Fibroblast of gingiva (primary cell): Measurements from ENCODE around the gene FAM47B.
A peak's percentile ranks its signal among the peaks of the same experiment; 100 is the strongest.

Experiments used
- DNase-seq: peaks from one replicate; pipeline ENCODE4 v3.0.0-alpha.2; 2011; ENCODE audit warnings: low read depth

Gene FAM47B

DNA sequence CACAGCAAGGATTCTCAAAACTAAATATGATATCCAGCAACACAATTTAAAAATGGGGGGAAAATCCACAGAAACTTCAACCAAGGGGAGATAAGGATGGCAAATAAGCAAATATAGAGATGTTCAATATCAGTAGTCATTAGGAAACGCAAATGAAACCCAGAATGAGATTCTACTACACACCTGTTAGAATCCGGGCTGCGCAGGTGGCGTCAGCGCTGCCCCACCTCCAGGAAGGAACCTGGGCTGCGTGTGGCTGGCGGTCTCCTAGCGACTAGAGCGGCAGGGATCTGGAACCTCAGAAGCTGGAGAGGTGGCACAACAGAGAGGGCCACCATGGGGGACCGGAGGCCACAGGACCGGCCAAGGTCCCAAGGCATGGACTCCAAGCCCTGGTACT is at the start of gene FAM47B:
Gene FAM47B (plus strand): TSS at position 301 of the 400 bp plus-strand sequence. CDS start 36 bp downstream, at position 337.
- no peak for DNase-seq

- no peak for DNase-seq
Measured at GRCh38 chrX:34893741-34894140, 48.9 kb upstream of the FAM47B start.

GRCh38 chrX:34900691-34901090 is 41.9 kb upstream of the FAM47B start:
- no peak for DNase-seq

DNA sequence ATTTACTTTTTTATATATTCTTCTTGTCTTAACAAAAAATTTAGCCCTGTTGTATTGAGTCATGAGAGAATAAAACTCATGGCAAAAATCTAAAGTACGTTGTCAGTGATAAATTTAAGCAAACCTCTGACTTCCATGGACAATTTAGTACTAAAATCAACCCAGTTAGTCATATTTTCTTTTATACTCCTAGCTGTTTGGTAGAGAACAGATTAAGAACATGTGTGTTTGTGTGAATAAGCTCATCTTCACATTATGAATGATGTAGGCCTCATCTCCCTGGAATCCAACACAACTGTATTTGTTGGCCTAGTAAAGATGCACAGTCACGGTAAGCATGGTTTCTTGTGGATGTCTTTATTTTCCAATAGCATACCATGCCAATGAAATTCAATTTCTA is 40.8 kb upstream of the FAM47B start:
- DNase-seq, result no peak

DNA sequence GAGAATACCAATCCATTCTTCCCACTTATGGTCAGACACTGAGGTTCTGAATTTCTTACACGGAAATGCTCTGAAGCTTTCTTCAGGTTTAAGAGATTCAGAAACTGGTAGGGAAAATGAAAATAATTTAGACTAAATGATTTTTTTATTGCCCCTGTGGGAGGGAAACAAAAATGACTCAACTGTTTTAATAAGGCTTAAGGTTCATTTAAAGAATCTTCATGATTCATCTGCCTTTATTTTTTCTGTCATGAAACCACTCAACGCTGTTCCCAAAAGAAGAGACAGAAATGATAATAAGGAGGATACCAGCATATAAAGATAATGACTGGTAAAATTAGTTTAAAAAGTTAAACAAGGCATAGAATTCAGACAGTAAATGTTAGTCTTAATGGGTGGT is 39.3 kb upstream of the FAM47B start:
- DNase-seq, result no peak

GRCh38 chrX:34909151-34909550 is 33.4 kb upstream of the FAM47B start:
- DNase-seq, result no peak

GRCh38 chrX:34915463-34916225 is 27.0 kb upstream of the FAM47B start:
- DNase-seq, result no peak

DNA sequence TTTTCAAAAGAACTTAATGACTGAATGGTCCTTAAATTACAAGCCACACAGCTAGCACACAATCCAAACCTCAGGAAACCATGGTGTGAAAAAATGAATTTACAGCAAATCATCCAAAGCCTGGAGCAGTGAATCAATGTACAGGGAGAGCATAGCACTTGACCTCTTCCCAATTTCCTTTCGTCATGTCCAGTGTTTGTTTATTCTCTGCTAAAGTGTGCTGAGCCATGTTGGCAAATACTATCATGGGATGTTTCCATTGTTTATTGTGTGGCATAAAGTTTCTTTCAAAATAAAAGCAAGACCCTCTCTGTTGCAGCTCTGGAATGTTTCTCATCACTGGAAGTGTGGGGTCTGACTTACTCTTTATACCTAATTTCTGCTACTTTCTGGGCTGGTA is 25.4 kb upstream of the FAM47B start:
- peak; percentile 53 for DNase-seq

GRCh38 chrX:34918091-34918736 is 24.4 kb upstream of the FAM47B start:
- DNase-seq, result peak; percentile 17

- DNase-seq, result peak; percentile 45
Measured at GRCh38 chrX:34918856-34919255, 23.7 kb upstream of the FAM47B start.

- DNase-seq, result no peak
Measured at GRCh38 chrX:34927866-34928265, 14.7 kb upstream of the FAM47B start.

DNA sequence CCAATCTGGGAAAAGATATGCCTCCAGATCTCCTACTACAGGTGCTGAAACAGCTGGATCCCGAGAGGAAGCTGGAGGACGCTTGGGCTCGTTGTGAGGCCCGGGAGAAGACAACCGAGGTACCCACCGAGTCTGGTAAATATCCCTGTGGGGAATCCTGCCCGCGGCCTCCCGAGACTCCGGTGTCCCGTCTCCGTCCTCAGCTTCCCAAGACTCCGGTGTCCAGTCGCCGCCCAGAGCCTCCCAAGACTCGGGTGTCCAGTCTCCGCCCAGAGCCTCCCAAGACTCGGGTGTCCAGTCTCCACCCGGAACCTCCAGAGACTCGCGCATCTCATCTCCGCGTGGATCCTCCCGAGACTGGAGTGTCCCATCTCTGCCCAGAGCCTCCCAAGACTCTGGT is 639 bp downstream of the FAM47B start:
- DNase-seq, result no peak

GRCh38 chrX:34956916-34957315 is 14.3 kb downstream of the FAM47B start:
- DNase-seq, result peak; percentile 36

GRCh38 chrX:34961662-34962061 is 19.1 kb downstream of the FAM47B start:
- no peak for DNase-seq

- DNase-seq, result no peak
Measured at GRCh38 chrX:34972206-34972605, 29.6 kb downstream of the FAM47B start.

DNA sequence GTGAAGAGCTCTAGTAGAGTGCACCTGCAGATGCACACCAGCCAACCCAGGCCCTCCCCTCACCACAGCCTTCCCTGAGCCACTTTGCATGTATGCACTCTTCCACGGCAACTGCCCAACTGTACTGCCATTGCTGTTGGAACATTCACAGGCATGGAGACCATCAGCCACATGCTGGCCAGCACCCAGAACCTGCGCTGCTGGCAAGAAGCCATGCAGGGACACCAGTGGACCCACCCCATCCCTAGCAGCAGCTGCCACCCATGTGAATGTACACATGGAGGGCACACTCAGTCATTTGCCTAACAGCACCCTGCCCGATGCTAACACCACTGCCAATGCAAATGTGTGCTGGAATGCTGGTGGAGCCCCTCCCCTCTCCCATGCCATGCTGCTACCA is 35.6 kb downstream of the FAM47B start:
- no peak for DNase-seq

GRCh38 chrX:34987646-34988045 is 45.0 kb downstream of the FAM47B start:
- no peak for DNase-seq
